NOMO-1 treated with dmso at 0.1 percent for 144 hours (cell line): ENCODE data around the gene IGFBP6.
A peak's percentile ranks its signal among the peaks of the same experiment; 100 is the strongest.

ENCODE experiments used
- DNase-seq: peaks from one replicate; lab custom pipeline; 2025; ENCODE audit not compliant: unreplicated experiment; lab: John Stamatoyannopoulos, UW

Gene IGFBP6

DNA sequence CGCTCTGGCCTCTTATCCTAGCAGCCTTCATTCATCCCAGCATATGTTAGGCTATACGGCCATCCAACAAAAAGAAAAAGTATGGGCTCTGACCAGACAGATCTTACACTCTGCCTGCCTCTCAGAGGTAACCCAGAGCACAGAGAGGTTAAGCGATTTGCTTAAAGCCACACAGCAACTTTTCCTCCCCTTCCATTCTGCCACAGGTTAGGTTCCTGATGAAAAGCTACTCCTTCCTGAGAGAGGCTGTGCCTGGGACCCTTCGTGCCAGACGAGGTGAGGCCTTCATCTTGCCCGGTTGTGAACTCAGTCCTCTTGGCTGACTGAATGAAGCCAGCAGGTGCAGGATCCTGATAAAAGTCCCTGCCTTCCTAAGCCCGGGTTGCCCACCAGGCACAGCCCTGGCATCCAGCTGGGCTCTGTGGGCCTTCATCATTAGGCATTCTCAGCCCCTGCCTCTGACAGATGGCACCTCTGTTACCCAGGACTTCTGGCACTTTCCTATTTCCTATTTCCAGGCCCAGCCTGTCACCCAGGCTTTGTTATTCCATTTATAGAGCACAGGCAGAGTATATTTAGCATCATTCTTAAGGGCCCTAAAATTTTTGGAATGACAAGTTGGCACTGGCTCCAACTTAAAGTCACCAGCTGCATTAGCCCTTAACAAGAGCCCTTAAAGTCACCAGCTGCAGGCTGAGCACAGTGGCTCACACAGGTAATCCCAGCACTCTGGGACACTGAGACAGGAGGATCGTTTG lies 18.6 kb downstream of the IGFBP6 start:
- DNase-seq: no peak

DNA sequence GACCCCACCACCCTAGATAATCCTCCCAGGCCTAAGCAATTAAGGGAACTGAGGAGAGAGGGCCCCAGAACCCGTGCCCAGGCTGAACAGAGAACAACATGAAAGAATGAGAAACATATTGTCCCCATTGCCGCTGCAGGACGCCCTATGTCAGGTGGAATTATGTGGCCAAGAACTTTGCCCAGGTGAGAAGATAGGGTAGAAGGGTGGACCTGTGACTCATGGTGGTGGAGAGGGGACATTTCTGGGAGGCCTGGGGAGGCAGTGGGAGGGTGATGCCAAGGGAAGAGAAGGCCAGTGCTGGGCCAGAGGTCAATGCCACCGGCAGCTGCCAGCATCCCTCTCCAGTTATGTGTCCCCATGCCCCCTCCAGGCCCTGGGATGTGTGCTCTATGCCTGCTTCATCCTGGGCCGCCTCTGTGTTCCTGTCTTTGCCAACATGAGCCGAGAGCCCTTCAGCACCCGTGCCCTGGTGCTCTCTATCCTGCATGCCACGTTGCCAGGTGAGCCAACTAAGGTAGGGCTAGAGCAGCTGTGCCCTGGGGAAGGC lies 21.4 kb downstream of the IGFBP6 start:
- no peak for DNase-seq

DNA sequence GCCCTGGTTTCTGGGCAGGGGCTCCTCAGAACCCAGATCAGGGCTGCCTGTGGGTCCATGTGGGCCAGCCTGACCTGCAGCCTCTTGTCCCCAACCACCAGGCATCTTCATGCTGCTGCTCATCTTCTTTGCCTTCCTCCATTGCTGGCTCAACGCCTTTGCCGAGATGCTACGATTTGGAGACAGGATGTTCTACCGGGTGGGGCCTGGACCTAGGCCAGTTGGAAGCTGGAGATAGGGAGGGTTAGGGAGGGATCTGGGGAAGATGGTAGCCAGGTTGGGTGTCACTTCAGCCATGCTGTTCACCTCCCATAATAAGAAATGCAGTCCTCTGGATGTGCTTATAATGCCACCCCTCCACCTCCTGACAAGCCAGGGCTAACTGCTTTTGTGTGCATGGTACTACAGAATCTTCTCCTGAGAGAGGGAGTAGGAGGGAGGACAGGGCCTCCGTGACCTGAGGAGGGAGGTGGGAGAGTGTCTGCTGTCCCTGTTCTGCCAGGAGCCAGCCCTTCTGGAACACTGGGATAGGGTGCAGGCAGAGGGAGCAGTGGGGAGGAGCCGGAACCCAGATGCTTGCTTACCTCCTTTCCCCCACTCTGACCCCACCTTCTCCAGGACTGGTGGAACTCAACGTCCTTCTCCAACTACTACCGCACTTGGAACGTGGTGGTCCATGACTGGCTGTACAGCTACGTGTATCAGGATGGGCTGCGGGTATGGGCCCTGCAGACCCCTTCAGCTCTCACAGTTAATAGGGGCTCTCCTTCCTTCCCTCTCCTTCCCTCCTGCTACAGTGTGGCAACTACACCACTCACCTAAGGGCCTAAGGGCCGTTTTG lies 23.4 kb downstream of the IGFBP6 start:
- DNase-seq: no peak

DNA sequence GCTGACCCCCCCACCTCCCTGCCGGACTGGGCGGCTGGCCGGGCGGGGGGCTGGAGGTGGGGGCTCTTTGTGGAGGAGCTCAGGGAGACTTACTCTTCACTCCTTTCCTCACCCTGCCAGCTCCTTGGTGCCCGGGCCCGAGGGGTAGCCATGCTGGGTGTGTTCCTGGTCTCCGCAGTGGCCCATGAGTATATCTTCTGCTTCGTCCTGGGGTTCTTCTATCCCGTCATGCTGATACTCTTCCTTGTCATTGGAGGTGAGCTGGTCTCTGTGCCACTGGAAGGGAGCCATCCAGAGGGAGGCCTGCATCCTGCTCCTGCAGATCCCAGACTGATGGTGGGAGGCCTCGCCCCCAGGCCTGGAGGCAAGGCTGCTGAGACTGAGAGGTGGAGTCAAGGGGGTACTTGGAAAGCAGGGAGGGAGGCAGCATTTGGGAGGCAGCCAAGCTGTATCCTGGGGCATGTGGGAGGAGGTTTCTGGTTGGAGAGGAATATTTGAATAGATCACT lies 25.5 kb downstream of the IGFBP6 start:
- DNase-seq: no peak

DNA sequence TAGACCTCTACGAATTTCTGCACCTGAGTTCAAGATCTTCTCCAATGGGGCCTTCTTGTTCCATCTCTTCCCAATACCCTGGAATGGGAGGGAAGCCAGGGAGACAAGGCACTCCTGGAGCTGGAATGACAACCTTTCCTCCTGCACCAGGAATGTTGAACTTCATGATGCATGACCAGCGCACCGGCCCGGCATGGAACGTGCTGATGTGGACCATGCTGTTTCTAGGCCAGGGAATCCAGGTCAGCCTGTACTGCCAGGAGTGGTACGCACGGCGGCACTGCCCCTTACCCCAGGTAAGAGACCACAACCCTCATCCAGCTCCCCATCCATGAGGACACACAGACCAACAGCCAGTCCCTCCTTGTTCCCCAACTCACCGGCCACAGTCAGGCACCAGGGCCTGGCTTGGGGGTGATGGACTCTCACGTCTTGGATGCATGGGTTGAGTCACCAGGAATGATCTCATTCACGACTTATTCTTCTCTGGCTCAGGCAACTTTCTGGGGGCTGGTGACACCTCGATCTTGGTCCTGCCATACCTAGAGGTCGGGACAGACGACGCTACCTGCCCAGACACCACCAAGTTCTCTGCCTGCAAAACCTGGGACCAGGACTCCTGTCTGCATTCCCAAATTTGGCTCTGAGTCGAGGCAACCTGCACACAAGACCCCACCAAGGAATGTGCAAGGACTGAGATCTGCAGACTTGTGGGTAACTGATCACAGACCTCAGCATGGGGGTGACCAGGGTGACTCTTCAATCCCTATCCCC lies 26.3 kb downstream of the IGFBP6 start:
- DNase-seq: no peak

DNA sequence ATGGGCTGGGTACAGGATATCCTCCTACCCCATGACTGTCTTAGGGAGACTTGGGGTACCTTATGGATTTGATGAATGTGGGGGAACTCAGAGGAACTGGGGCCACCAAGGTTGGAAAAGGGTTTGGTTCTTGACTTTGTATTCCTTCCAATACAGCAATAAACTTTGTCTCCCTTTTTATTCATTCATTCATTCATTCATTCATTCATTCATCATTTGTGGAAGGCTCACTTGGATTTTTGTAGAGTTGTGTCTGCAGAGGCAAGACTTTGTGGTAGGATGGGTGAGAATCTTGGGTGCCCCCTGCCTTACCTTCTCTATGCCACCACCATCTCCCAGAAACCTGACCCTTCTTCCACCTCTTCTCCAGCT lies 26.9 kb downstream of the IGFBP6 start:
- DNase-seq: no peak

DNA sequence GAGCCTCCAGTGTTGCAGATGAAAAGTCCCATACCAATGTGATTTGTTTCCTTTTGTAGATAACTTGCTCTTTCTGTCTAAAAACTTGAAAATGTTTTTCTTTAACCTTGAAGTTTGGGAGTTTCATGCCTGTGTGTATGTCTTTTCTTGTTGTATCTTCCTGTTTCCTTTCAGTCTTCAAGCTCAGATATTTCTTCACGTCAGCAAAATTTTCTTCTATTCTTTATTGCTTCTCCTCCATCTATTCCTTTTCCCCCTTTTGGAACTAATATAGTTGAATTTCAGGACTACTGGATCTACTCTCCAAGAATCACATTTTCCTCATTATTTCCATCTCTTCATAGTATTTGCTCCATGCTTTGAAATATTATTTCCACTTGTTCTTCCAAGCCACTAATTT lies 29.7 kb downstream of the IGFBP6 start:
- no peak for DNase-seq

DNA sequence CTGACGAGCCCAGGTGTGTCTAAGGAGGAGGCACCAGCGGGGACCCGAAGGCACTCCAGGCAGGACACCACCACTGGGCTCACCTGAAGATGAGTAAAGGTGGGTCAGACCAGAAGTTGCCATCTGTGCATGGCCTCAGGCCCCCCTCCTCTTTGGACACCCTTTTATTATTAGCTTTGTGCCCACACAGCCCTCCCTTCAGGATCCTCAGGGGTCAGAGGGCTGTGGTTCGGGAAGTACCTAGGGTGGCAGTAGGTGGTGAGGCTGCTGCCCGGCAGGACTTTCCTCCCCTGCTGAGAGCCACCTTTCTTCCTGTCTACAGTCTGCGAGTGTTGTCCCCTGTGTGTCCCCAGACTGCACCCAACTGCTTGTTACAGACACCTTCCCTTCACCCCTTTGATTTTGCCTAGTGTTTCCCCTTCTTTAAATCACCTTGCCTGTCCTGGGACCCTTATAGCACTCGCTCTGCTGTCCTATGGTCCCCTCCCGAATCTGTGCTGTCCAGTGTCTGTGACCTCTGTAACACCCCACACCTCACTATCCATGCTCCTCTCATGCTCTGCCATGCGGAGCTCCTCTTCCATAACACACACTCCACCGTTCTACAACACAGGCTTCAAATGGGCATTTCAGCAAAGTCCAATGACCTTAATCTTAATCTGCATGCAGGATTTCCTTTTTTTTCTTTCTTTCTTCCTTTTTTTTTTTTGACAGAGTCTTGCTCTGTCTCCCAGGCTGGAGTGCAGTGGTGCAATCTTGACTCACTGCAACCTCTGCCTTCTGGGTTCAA lies 31.5 kb downstream of the IGFBP6 start:
- peak; percentile 15 for DNase-seq

DNA sequence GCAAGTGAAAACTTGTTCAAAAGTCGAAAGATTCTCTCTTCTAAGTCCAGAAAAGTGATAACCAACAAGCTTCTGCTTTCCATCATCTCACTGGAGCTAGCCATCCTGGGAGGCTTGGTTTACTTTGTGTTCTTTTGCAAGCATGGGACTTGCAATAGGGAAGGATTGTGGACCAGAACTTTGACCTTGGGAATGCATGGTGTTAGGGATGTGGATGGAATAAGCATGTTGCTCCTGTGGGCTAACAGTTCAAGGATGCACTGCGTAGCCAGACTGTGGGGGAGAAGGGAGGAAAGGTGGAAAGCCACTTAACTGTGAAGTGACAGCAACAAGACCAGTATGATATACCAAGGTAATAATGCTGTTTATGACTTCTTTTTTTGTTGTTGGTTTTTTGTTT lies 34.4 kb downstream of the IGFBP6 start:
- DNase-seq: no peak

DNA sequence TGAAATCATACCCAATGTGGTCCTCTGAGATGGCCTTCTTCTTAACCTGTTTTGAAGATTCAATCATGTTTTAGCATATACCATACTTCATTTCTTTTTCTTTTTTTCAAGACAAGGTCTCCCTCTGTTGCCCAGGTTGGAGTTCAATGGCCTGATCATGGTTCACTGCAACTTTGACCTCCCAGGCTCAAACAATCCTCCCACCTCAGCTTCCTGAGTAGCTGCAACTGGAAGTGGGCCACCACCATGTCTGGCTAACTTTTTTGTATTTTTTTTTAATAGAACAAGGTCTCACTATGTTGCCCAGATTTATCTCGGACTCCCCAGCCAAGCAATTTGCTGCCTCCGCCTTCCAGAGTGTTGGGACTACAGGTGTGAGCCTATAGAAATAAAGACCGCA lies 36.3 kb downstream of the IGFBP6 start:
- no peak for DNase-seq

DNA sequence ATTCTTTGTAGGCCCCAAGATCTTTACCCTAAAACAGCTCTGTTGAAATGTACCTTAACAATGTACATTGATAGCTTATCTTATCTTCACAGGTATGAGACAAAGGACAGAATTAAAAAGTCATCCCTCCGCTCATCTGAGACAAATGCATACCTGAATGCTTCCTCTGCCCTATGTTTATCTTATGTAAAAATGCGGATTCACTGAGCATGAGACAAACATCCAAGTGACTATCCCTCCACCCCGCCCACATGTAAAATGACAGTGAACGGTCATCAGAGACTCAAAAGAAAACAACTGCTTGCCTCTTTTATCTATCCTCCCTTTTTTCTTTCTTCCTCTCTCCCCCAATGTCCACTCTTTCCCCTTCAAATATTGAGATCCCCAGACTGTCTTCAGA lies 45.9 kb downstream of the IGFBP6 start:
- DNase-seq: no peak

DNA sequence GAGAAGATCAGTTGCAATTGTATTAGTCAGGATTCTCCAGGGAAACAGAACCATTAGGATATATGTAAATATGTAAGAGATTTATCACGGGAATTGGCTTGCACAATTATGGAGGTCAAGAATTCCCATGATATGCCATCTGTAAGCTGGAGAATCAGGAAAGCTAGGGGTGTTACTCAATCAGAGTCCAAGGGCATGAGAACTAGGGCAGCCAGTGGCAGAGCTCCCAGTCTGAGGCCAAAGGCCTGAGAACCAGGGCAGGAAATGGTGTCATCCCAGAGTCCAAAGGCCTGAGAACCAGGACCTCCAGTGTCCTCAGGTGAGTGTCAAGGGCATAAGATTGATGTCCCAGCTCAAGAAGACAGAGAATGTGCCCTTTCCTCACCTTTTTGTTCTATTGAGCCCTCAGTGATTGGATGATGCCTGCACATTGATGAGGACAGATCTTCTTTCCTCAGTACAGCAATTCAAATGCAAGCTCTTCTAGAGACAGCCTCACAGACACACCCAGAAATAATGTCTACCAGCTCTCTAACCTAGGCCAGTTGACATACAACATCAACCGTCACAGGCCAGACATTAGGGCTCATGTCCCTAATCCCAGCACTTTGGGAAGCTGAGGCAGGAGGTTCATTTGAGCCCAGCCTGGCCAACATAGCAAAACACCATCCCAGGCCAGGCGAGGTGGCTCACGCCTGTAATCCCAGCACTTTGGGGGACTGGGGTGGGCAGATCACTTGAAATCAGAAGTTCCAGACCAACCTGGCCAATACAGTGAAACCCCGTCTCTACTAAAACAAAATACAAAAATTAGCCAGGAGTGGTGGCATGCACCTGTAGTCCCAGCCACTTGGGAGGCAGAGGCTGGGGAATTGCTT lies 48.2 kb downstream of the IGFBP6 start:
- no peak for DNase-seq

DNA sequence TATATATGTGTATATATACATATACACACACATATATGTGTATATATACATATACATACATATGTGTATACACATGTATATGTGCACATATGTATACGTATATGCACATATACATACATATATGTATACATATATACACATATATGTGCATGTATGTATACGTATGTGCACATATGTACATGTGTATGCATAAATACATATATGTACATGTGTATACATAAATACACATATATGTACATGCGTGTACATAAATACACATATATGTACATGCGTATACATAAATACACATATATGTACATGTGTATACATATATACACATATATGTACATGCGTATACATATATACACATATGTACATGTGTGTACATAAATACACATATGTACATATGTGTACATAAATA lies 49.7 kb downstream of the IGFBP6 start:
- no peak for DNase-seq

DNA sequence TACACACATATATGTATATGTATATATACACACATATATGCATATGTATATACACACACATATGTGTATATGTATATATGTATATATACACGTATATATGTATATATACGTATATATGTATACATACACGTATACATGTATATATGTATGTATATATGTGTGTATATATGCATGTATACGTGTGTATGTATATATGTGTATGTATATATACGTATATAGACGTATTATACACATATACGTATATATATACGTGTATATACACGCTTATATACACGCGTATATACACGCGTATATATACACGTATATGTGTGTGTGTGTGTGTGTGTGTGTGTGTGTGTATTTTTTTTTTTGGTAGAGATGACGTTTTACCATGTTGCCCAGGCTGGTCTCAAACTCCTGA lies 50.2 kb downstream of the IGFBP6 start:
- no peak for DNase-seq

DNA sequence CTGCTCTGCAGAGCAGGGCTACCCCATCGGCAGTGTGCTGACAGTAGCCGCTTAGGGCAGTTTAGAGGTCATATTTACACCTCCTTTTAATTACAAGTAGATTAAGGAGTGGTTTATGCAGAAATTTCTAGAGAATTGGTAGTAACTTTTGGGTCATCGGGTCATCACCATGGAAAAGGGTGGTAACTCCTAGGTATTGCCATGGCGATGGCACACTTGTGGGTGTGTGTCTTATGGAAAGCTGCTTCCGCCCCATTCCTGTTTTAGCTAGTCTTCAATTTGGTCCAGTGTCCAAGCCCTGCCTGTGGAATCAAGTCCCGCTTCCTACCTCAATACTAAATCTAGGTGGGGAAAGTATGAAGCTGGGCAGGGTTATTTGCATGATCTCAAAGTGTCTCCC lies 53.6 kb downstream of the IGFBP6 start:
- no peak for DNase-seq
